Stimulated activated CD8-positive, alpha-beta memory T cell treated with anti-CD3 and anti-CD28 coated beads, Interleukin-12 subunit alpha, Interleukin-12 subunit beta, amount 100 ng/mL, for 24 hours (primary cell): Measurements from ENCODE around the gene PSEN2.

Source experiments
- DNase-seq: peaks from one replicate; pipeline ENCODE4 v3.0.0-alpha.2; 2020; ENCODE audit errors: extremely low read depth

Gene PSEN2

DNA sequence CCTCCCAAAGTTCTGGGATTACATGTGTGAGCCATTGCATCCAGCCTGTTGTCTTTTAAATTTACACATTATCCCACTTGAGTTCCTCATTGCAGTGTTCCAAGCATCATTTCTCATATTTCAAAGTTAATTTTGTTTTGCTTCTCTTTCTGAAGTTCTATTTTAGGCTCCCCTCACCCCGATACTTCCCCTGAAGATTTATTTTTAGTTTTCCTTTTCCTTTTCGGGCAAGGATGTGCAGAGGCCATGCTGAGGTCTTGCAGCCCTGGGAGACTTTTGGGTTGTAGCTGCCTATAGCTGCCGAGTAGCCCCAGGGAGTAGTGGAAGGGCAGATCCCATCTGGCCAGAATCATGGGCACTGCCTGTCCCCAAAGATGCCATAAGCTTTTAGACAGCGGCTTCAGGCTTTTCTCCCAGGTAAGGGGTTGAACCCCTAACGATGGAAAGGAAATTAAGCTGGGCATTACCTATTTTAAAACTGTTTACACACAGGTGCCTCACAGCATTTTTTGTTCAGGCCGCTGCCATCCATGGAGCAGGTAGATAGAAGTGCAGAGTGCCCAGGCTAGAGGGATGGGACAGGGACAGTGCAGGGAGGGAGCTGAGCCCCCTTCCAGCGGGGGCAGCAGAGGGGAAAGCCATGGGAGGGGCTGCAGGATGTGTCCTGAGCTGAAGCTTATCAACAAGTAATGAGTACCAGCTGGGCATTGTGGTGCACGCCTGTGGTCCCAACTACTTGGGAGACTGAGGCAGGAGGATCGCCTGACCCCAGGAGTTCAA lies 15.9 kb downstream of the PSEN2 start:
- DNase-seq = no peak

DNA sequence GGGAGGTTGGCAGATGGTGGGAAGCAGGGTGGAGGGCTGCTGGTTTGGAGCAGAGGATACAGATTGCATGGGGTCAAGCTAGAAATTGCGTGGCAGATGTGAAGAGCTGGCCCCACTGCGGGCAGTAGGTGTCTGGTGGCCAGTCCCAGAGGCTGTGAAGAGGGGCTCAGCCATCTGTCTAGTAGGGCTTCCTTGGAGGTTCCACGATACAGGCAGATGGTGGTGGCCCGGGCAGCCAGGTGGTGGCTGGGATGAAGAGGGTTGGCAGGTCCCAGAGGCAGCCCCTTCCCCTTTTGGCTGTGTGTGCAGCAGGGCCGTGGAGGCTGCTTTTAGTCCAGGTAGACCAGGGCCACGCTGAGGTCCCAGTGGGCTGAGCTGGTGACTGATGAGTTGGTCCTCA lies 16.6 kb downstream of the PSEN2 start:
- no peak for DNase-seq

DNA sequence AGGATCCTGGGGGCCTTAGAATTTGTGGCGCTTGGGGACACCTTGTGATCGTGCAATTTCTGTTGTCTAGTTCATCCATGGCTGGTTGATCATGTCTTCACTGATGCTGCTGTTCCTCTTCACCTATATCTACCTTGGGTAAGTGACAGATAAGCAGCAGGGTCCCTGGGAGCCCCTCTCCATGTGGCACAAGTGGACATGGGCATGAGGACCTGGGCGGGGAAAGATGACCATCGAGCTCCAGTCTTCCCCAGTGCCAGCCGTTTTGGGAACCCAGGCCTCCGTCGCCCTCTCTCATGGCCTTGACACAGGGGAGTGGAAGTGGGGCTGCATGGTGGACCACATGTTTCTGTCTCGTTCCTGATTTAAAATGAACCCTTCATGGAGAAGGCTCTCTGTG lies 17.6 kb downstream of the PSEN2 start:
- DNase-seq = no peak

DNA sequence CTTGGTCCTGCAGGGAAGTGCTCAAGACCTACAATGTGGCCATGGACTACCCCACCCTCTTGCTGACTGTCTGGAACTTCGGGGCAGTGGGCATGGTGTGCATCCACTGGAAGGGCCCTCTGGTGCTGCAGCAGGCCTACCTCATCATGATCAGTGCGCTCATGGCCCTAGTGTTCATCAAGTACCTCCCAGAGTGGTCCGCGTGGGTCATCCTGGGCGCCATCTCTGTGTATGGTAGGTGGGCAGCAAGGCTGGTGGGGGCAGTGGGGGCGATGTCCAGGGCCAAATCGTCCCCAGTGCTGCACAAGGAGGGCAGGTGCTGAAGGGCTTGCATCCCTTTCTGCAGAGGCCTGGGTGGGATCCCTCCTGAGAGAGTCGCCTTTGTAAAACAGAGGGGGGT lies 18.4 kb downstream of the PSEN2 start:
- DNase-seq = no peak

DNA sequence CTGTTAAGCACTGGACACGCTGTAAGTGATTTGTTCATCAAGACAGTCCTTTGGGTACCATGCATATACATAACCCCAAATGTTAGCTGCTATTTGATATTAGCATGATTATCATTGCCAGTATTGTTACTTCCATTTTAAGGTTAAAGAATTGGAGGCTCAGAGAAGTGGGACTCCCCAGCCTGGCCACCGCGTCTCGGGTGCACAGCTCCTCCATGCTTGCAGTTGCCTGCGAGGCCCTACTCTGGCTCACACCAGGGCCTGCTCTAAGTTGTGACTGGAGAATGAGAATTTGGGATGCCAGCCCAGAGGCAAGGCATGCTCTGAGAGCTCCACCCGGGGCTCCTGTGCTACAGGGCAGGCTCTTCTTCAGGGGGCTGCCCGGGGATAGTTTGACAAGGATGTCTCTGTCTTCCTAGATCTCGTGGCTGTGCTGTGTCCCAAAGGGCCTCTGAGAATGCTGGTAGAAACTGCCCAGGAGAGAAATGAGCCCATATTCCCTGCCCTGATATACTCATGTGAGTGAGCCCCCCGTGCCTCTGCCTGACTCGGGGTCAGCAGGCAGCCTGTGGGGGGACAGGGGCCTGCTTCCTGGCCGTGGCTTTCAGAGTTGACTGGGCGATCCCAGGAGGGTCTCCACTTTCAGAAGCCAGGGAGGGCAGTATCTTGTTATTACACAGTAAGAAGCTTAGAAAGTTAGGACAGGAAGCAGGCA lies 19.4 kb downstream of the PSEN2 start:
- DNase-seq = no peak

DNA sequence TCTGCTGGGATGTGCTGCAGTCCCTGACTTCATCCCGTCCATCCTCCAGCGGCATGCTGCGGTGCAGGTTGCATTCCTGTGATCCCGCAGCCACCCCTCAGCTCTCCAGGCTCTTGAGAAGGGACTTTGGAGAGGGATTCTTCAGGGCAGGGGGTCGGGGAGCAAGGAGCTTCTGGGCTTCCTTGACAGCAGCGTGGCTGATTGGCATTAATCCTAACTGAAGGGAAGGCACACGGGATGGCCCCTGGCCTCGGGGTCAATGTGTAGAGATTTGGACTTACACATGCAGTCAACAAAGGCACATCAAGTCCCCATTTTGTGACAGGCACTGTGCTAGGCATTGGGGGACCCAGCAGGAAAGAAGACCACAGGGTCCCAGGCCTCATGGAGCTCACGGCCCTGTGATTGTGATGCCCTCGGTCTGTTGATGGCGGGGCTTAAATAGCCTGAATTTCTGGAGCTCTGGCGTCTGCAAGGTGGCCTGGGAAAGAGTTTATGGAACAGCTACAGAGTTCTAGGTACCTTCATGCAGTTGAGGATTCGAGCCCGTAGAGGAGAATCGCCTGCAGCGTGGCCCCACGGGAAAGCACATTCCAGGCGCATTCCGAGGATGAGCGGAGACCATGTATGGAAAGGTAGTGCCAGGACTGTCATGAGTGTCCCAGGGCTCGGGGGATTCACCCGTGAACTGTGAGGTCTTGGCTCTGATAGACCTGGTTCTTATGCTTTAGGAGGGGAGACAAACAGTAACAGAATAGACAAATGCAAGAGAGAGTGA lies 20.1 kb downstream of the PSEN2 start:
- no peak for DNase-seq

DNA sequence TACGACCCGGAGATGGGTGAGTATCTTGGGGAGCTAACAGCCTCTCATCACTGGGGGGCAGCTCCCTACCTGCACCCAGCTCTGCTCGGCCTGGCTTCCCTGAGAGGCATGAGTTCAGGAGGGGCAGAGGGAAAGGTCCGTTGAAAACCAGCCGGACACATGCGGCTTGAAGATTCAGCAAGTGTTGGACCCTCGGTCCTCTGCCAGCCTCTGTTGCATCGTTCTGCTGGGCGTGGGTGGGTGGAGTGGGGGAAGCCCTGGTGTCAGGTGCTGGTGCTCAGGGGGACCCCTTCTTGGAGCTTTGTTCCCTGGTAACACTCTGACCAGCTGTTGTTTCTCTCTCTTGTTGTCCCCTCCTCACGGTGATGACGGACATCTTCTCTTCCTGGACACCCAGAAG lies 20.9 kb downstream of the PSEN2 start:
- DNase-seq = no peak

DNA sequence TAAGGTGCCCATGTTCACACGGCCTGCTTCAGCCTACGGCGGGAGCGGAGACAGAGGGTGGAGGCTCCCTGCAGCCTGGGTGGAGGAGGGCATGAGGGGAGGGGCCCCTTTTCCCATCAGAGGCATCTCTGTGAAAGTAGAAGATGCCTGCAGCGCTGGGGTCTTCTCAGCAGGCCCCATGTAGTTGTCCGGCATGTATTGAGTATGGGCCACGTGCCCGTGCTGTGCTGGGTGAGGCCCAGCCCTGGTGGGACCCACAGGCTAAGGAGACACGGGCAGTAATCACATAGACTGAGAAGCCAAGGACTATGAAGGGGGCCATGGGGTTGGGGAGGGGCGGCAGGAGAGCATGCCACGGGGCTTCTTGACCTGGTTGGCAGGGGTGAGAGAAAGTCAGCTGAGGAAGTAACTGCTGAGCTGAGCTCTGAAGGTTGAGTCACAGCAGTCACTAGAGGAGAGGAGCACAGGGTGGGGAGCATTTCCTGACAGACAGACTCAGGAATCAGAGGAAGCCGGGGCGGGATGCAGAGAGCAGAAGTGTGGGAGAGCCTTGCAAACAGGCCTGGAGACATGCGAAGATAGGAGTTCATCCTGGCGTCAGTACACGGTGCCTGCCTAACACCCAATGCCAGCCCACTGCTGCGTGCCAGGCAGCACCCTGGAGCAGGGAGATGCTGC lies 21.6 kb downstream of the PSEN2 start:
- no peak for DNase-seq

DNA sequence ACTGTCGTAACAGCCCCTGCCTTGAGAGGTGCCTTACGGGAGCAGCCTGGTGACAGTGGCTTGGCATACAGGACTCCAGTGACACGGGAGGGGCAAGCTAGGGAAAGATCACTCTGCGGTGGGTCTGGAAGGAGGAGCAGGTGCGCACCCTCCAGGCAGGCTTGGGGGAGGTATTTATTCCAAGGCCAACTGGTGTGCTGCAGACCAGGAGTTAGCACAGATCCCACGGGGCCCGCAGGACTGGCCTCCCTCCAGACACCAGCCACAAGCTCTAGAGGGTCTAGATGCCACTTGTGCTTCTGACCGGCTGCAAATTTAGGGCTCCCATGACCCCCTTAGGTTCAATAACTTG lies 22.1 kb downstream of the PSEN2 start:
- DNase-seq = no peak

DNA sequence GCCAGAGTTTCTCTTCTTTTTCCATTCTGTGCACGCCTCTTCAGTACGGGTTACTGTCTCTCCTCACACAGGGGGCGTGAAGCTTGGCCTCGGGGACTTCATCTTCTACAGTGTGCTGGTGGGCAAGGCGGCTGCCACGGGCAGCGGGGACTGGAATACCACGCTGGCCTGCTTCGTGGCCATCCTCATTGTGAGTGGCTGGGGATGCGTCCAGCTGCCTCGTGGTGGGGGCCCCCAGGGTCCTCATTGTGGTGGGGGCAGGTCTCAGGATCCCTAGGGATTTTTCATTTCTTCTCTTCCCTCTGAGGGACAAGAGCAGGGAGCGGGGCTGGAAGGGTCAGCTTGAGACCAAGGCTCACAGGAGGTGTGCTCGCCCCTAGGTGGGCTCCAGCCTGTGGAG lies 23.5 kb downstream of the PSEN2 start:
- DNase-seq = no peak

DNA sequence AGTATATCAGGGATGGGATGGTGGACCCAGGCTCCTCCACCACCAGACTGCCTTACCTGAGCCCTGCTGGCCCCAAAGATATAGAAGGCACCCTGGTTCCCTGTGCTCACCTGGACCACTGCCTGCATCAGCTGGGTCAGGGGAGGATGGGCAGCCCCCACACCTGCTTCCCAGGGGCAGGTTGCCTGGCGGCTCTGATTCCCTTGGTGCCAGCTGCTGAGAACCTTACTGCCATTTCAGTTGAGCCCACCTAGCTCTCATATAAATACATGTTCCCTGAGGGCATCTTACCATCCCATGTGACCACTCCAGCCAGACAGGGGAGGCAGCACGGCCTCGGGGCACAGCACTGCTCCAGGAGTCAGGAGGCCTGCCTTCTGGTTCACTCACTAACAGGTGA lies 24.4 kb downstream of the PSEN2 start:
- DNase-seq = no peak

DNA sequence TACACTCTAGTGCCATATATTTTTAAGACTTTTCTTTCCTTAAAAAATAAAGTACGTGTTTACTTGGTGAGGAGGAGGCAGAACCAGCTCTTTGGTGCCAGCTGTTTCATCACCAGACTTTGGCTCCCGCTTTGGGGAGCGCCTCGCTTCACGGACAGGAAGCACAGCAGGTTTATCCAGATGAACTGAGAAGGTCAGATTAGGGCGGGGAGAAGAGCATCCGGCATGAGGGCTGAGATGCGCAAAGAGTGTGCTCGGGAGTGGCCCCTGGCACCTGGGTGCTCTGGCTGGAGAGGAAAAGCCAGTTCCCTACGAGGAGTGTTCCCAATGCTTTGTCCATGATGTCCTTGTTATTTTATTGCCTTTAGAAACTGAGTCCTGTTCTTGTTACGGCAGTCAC lies 25.2 kb downstream of the PSEN2 start:
- no peak for DNase-seq

DNA sequence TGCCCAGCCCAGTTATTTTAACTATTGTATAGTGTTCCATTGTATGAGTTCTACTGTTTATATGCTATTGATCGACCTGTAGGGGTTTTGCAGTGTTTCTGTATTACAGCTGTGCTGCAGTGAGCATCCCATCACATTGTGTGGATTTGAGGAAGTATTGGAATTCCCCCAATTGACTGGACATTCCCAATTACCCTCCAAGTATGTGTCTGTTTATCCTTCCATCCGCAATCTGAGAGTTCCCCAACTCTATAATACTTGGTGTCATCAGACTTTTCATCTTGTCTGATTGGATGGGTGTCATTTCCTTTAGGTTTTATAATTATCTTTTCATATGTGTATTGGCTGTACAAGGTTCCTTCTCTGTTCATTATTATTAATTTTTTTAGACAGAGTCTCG lies 27.8 kb downstream of the PSEN2 start:
- DNase-seq = no peak

DNA sequence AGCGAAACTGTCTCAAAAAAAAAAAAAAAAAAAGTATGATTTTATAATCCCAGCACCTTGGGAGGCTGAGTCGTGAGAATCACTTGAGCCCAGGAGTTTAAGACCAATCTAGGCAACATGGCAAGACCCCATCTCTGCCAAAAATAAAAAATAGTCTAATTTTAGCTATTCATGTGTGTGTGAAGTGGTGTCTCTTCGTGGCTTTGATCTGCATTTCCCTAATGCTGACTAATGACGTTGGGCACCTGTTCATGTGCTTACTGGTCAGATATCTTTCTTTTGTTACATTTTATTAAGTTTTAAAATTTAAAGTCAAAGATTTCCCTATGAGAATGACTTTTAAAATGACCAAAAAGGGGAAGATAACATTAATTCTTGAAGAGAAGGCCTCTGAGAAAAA lies 31.0 kb downstream of the PSEN2 start:
- no peak for DNase-seq

DNA sequence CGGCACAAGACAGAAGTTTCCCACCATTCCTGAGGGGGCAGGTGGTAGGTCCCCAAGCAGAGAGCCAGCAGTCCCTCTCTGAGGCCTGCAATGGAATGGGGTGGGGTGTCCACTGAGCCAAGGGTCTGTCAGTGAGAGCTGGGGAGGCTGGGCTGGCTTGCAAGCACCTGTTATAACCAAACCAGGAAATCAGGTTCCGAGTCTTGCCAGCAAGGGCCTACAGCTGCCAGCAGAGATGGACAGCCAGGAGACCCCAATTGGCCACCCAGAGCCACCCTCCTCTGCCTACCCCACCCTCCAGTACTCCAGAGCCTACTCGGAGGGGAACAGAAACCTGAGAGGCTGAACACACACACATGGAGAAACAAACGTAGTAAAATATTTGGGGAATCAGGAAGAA lies 32.2 kb downstream of the PSEN2 start:
- no peak for DNase-seq

DNA sequence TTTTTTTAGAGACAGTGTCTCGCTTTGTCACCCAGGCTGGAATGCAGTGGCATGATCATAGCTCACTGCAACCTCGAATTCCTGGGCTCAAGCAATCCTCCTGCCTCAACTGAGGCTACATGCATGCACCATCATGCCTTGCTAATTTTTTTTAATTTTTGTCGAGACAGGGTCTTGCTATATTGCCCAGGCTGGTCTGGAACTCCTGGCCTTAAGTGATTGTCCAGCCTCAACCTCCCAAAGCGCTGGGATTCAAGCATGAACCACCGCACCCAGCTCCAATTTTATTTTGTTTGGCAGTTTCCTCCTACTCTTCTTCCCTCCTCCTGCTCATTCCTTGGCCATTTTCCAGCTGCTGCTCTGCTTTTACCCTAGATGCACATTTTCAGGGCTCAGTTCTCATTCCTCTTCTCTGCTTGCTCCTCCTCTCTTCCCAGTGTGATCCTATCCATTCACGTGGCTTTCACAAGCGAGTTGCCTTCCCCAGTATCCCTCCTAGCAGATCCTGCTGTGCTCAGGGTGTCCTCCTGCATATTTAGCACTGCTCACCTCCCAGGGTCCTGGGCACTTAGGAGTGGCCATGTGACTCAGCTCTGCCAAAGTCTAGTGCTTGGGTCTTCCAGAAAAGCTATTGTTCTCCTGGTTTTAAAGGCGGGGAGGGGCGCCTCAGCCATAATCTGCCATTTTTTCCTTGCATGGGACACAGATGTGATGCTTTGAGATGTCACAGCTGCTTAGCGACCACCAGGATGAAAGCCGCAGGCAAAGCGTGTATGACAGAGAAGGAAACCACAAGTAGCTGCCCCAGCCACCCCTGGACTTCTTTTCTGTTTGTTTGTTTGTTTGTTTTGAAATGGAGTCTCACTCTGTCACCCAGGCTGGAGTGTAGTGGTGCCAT lies 33.7 kb downstream of the PSEN2 start:
- DNase-seq = no peak

DNA sequence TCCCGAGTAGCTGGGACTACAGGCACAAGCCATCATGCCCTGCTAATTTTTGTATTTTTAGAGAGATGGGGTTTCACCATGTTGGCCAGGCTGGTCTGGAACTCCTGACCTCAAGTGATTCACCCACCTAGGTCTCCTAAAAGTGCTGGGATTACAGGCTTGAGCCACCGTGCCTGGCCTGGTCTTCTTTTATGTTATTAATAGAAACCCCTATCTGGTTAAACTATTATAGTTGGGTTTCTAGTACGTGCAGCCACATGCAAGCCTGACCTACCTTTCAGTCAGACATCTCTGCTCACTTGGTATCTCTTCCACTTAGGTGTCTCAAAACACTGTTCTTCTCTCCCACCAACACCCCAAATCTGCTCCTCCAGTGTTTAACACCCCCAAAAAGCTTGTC lies 34.4 kb downstream of the PSEN2 start:
- DNase-seq = no peak

DNA sequence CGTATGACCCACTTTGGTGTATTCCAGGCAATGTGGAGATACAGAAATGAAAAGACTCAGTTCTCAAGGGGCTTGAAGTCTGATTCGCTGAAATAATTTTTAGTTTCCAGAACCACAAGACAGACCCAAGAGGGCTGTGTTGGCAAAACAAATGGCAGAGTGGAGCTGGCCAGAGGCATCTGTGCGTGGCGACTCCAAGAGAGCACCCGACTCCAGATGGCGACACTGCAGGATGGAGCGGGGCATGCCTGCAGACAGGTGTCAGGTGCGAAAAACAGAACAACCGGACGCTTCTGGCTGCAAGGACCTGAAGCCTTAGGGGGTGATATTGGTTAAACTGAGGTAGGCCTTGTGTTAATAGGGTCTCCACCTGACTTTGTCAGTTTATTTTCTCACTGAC lies 38.0 kb downstream of the PSEN2 start:
- no peak for DNase-seq

DNA sequence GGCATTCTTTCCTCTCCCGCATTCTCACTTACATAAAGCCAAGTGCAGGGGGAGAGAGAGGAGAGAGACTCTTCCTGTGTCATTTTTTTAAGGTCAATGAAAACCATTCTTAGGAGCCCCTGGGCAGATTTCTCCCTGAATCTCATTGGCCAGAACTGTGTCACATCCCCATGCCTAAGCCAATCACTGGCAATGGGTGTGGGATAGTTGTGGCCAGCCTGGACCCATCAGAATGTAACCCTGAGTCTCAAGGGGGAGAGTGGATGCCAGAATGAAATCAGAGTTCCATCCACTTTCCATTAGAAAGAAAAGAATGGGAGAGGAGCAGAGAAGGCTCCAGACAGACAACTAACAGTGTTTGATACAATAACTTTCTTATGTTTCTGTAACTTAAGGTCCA lies 38.5 kb downstream of the PSEN2 start:
- no peak for DNase-seq

DNA sequence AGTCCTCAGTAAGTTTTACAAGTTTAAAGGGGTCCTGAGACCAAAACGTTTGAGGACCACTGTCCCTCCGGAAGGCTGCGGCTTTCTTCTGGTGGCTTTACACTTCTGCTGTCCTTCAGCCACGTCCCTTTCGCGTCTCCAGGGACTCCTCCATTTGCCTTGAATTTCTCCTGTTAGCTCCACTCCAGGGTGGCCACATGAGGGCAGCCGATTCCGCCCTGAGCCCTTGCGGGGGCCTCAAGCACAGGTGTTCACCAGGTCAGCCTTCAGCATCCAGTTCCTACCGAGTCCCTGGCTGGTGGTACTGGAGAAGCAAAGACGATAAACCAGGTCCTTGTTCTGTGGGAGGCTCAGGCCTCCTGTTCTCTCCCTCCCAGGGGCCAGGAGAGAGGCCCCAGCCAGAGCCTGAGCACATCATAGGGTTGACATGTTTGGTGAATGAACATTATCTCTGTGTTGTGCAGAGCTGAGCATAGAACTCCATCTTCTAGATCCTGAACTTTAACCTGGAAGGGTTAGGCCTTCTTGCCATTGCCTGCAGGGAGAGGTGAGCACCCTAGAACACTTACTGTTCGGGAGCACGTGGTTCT lies 42.3 kb downstream of the PSEN2 start:
- no peak for DNase-seq

DNA sequence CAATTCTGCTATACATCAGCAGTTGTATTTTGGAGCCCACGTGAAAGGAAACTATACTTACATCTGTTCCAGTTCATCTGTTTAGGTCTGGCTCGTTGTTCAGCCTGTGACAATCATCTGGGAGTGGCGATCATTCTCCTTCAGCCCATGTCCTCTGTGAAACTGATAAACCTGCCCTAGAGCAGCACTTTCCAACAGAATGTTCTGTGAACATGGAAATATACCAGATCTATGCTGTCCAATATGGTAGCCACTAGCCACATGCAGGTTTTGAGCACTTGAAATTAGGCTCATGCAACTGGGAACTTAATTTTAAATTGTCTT lies 45.2 kb downstream of the PSEN2 start:
- DNase-seq = no peak
